Neural cell (in vitro differentiated cells): ENCODE results near the gene SNUPN. TPM values are rescaled to one million over a fixed set of nuclear protein-coding genes. Genes with fewer than 3 reads are reported as not detected.

Experiments
- H2AFZ ChIP-seq: fragments of 200-600, 300-800 bp; sonication (generic), shearing (Covaris generic); 2 replicates; pipeline ENCODE4 v1.6.0; 2014; ENCODE audit warnings: low read depth, mild to moderate bottlenecking, antibody characterized with exemption, low read length, moderate library complexity
- H3F3A ChIP-seq: fragments of 200-600 bp; shearing (Covaris generic); 2 replicates; pipeline ENCODE4 v1.6.1; 2016; ENCODE audit warnings: mild to moderate bottlenecking, moderate library complexity, mixed read lengths, antibody characterized with exemption, low read length; ENCODE audit not compliant: insufficient read depth, poor library complexity, severe bottlenecking
- H3K27ac ChIP-seq: fragments of 200-600, 300-800 bp; sonication (generic), shearing (Covaris generic); 2 replicates; pipeline ENCODE4 v1.5.1; 2014; ENCODE audit warnings: mild to moderate bottlenecking, low read length, moderate library complexity
- H3K27me3 ChIP-seq: fragments of 300-800, 200-600 bp; sonication (generic), shearing (Covaris generic); 2 replicates; pipeline ENCODE4 v1.6.0; 2014; ENCODE audit warnings: mild to moderate bottlenecking, low read depth, low read length, moderate library complexity; ENCODE audit not compliant: insufficient read depth
- H3K36me3 ChIP-seq: fragments of 300-800, 200-600 bp; sonication (generic), shearing (Covaris generic); 2 replicates; pipeline ENCODE4 v1.5.1; 2014; ENCODE audit warnings: mild to moderate bottlenecking, antibody characterized with exemption, low read length, moderate library complexity; ENCODE audit not compliant: insufficient read depth
- H3K4me2 ChIP-seq: fragments of 300-800, 200-600 bp; sonication (generic), shearing (Covaris generic); 2 replicates; pipeline ENCODE4 v1.6.0; 2014; ENCODE audit warnings: mild to moderate bottlenecking, low read length
- H3K4me3 ChIP-seq: fragments of 300-800, 200-600 bp; sonication (generic), shearing (Covaris generic); 2 replicates; pipeline ENCODE4 v1.5.1; 2014; ENCODE audit warnings: mild to moderate bottlenecking, low read length, moderate library complexity
- H3K79me2 ChIP-seq: fragments of 200-600 bp; shearing (Covaris generic); replicated peaks from 2 replicates; pipeline ENCODE4 v1.6.0; 2014; ENCODE audit warnings: mild to moderate bottlenecking, low read length, moderate library complexity; ENCODE audit not compliant: insufficient read depth
- H3K9ac ChIP-seq: fragments of 300-800, 200-600 bp; sonication (generic), shearing (Covaris generic); 2 replicates; pipeline ENCODE4 v1.6.1; 2016; ENCODE audit warnings: mild to moderate bottlenecking, low read length, mixed read lengths
- H3K9me2 ChIP-seq: fragments of 200-600 bp; shearing (Covaris generic); 2 replicates; pipeline ENCODE4 v1.6.1; 2016; ENCODE audit warnings: mild to moderate bottlenecking, low read length, mixed read lengths; ENCODE audit not compliant: insufficient read depth
- H3K9me3 ChIP-seq: fragments of 200-600, 300-800 bp; sonication (generic), shearing (Covaris generic); 2 replicates; pipeline ENCODE4 v1.6.1; 2016; ENCODE audit warnings: mild to moderate bottlenecking, mixed run types, low read length, moderate library complexity, mixed read lengths
- H4K20me1 ChIP-seq: fragments of 200-600 bp; shearing (Covaris generic); 2 replicates; pipeline ENCODE4 v1.6.1; 2016; ENCODE audit warnings: mild to moderate bottlenecking, mixed run types; ENCODE audit not compliant: insufficient read depth
- EP300 ChIP-seq: fragments of 450-650 bp; conservative IDR thresholded peaks from 2 replicates; pipeline ENCODE4 v1.6.1; 2014; ENCODE audit warnings: antibody characterized with exemption, mild to moderate bottlenecking, moderate library complexity; ENCODE audit not compliant: poor library complexity, severe bottlenecking
- EZH2 ChIP-seq: fragments of 200-600, 300-800 bp; shearing (Covaris generic), sonication (generic); IDR thresholded peaks from 2 replicates; pipeline ENCODE4 v1.6.1; 2014; ENCODE audit warnings: antibody characterized with exemption, low read length, borderline replicate concordance, mild to moderate bottlenecking; ENCODE audit not compliant: insufficient read depth, poor library complexity, severe bottlenecking
- MXI1 ChIP-seq: fragments of 450-650 bp; conservative IDR thresholded peaks from 2 replicates; pipeline ENCODE4 v1.6.1; 2014; ENCODE audit warnings: antibody characterized with exemption, mild to moderate bottlenecking; ENCODE audit not compliant: poor library complexity, severe bottlenecking
- POLR2AphosphoS5 ChIP-seq: IDR thresholded peaks from 2 replicates; pipeline ENCODE4 v1.6.1; 2012
- RAD21 ChIP-seq: fragments of 450-650 bp; conservative IDR thresholded peaks from 2 replicates; pipeline ENCODE4 v1.6.1; 2014; ENCODE audit warnings: antibody characterized with exemption, mild to moderate bottlenecking, moderate library complexity
- REST ChIP-seq: IDR thresholded peaks from 2 replicates; pipeline ENCODE4 v1.6.1; 2012; ENCODE audit warnings: borderline replicate concordance
- SMC3 ChIP-seq: fragments of 450-650 bp; conservative IDR thresholded peaks from 2 replicates; pipeline ENCODE4 v1.6.1; 2014; ENCODE audit warnings: antibody characterized with exemption, mild to moderate bottlenecking, moderate library complexity; ENCODE audit not compliant: poor library complexity
- TAF1 ChIP-seq: IDR thresholded peaks from 2 replicates; pipeline ENCODE4 v1.6.1; 2012; ENCODE audit warnings: low read depth
- polyA plus RNA-seq: library from polyadenylated mRNA; depleted of rRNA; stranded (reverse); fragments of >200 nt; gene quantifications from 2 replicates; pipeline ENCODE4 v1.2.3, GENCODE V29; 2014
- TF ChIP-seq, protein P1 (sequence below): fragments of 450-650 bp; IDR thresholded peaks from 2 replicates; pipeline ENCODE4 v1.5.1; 2014; ENCODE audit warnings: antibody characterized with exemption, mild to moderate bottlenecking, moderate library complexity; ENCODE audit not compliant: poor library complexity, severe bottlenecking

Gene SNUPN
- polyA plus RNA-seq, 1 donor from 2014 or later = 19.0 TPM

DNA sequence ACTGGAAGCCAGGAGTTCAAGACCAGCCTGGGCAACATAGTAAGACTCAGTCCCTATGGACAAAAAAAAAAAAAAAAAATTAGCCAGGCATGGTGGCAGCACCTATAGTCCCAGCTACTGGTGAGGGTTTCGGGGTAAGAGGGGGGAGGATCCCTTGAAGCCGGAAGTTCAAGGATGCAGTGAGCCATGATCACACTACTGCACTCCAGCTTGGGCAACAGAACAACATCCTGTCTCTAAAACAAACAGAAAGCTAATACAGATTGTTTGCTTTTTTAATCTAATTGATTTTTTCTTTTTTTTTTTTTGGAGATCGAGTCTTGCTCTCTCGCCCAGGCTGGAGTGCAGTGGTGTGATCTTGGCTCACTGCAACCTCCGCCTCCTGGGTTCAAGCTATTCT lies 16.1 kb upstream of the SNUPN start:
- Histone ChIP-seq H3K4me3 (no peak overlapping the region), H3K27me3 (peaks cover 6% of the 10 kb centered on the region), H3K79me2 (peaks cover 25% of the 10 kb centered on the region), H3K4me2 (no peak overlapping the region), H4K20me1 (no peaks in the 10 kb centered on the region), H3F3A (no peaks in the 10 kb centered on the region), H3K27ac (no peak overlapping the region), H3K9me3 (no peaks in the 10 kb centered on the region), H3K9ac (no peak overlapping the region), H3K36me3 (no peaks in the 10 kb centered on the region), H3K9me2 (no peaks in the 10 kb centered on the region), H2AFZ (no peak overlapping the region)
- TF ChIP-seq, protein P1, sequence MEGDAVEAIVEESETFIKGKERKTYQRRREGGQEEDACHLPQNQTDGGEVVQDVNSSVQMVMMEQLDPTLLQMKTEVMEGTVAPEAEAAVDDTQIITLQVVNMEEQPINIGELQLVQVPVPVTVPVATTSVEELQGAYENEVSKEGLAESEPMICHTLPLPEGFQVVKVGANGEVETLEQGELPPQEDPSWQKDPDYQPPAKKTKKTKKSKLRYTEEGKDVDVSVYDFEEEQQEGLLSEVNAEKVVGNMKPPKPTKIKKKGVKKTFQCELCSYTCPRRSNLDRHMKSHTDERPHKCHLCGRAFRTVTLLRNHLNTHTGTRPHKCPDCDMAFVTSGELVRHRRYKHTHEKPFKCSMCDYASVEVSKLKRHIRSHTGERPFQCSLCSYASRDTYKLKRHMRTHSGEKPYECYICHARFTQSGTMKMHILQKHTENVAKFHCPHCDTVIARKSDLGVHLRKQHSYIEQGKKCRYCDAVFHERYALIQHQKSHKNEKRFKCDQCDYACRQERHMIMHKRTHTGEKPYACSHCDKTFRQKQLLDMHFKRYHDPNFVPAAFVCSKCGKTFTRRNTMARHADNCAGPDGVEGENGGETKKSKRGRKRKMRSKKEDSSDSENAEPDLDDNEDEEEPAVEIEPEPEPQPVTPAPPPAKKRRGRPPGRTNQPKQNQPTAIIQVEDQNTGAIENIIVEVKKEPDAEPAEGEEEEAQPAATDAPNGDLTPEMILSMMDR = no peak
- no peak for TF ChIP-seq MXI1
- TF ChIP-seq EP300 = no peak

DNA sequence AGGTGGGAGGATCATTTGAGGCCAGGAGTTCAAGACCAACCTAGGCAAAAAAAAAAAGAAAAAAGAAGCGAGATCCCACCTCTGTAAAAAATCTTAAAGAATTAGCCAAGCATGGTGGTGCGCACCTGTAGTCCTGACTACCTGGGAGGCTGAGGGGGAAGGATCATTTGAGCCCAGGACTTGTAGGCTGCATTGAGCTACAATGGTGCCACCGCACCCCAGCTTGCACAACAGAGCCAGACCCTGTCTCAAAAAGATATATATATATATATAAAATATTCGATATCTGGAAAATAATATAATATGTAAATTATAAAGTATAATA lies 15.6 kb upstream of the SNUPN start:
- H3K4me3 ChIP-seq = peak overlapping the region; percentile 84
- no peaks in the 10 kb centered on the region for H3K9me2 ChIP-seq
- peaks cover 2% of the 10 kb centered on the region for H3K27me3 ChIP-seq
- H3K4me2 ChIP-seq = no peak overlapping the region
- H3K36me3 ChIP-seq = no peaks in the 10 kb centered on the region
- H3K27ac ChIP-seq = no peak overlapping the region
- H4K20me1 ChIP-seq = no peaks in the 10 kb centered on the region
- no peaks in the 10 kb centered on the region for H3K9me3 ChIP-seq
- no peaks in the 10 kb centered on the region for H3F3A ChIP-seq
- no peak overlapping the region for H2AFZ ChIP-seq
- TF ChIP-seq SMC3 (no peak), MXI1 (no peak)
- peaks cover 25% of the 10 kb centered on the region for H3K79me2 ChIP-seq
- no peak overlapping the region for H3K9ac ChIP-seq

DNA sequence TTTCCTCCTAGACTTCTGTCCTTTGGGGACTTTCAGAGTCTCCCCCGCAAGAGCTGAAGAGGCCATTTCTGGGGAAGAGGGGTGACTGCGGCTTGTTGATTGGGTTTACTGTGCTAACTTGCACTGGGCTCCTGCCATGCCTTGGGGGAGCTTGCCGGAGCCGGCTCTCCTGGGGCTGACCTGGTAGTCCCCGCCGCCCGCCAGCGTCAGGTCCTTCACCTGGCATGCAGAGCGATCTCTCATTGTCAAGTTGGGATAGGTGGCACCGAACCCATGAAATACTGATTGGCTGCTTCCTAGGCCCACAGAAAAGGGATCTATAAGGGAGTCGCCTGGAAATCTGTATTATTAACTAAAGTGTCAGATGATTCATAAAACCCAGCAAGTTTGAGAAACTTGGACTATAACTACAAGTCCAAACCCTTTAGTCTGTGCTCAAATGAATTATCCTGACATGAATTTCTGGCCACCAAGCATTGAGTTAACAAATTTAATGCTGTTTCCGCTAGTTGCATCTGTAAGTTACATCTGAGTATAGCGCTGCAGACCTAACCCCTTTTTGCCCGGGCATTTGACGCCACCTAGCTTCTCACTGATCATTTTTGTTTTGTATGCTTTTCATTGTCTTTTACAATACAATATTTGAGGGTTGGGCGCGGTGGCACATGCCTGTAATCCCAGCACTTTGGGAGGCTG lies 15.1 kb upstream of the SNUPN start:
- Histone ChIP-seq H3K9ac (peak overlapping the region; percentile 85), H4K20me1 (no peaks in the 10 kb centered on the region), H3K27me3 (no peaks in the 10 kb centered on the region), H3K4me3 (peak overlapping the region; percentile 84), H3K27ac (peak overlapping the region; percentile 88), H3K9me3 (no peaks in the 10 kb centered on the region), H3K4me2 (peak overlapping the region; percentile 82), H3K36me3 (no peaks in the 10 kb centered on the region), H2AFZ (peak overlapping the region; percentile 83), H3K79me2 (peaks cover 25% of the 10 kb centered on the region), H3F3A (no peaks in the 10 kb centered on the region), H3K9me2 (no peaks in the 10 kb centered on the region)
- TF ChIP-seq SMC3 = peak; percentile 32
- no peak for TF ChIP-seq MXI1
- TF ChIP-seq, protein P1 = peak; percentile 61
- no peak for TF ChIP-seq TAF1
- no peak for TF ChIP-seq POLR2AphosphoS5
- TF ChIP-seq REST = no peak
- no peak for TF ChIP-seq EZH2
- no peak for TF ChIP-seq EP300
- peak; percentile 58 for TF ChIP-seq RAD21
